ENCODE results near the gene ABI3BP.

ABI3BP gene

DNA sequence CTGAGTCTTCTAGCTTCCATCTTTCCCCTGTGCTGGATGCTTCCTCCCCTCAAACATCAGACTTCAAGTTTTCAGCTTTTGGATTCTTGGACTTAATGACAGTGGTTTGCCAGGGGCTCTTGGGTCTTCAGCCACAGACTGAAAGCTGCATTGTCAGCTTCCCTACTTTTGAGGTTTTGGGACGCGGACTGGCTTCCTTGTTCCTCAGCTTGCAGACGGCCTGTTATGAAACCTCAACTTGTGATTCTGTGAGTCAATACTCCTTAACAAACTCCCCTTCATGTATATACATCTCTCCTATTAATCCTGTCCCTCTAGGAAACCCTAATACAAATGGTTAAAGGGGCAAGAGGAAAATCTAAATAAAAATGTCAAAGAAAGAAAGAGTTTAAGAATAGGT, 100.1 kb downstream of the ABI3BP start:
- Histone ChIP-seq H3K27ac (ENCODE audit: low read depth, low read length) (no peak overlapping the region), H3K79me2 (ENCODE audit: control insufficient read depth, insufficient read depth, low read length, unreplicated experiment) (no peaks in the 10 kb centered on the region), H2AFZ (ENCODE audit: low read length, unreplicated experiment) (no peak overlapping the region), H3K27me3 (ENCODE audit: insufficient read depth, low read length) (no peaks in the 10 kb centered on the region), H3K4me3 (ENCODE audit: low read depth, low read length) (no peak overlapping the region), H3K4me1 (ENCODE audit: control insufficient read depth, insufficient read depth, low read length, unreplicated experiment) (peaks cover 15% of the 10 kb centered on the region), H3K36me3 (ENCODE audit: insufficient read depth, low read length) (peaks cover 4% of the 10 kb centered on the region)

DNA sequence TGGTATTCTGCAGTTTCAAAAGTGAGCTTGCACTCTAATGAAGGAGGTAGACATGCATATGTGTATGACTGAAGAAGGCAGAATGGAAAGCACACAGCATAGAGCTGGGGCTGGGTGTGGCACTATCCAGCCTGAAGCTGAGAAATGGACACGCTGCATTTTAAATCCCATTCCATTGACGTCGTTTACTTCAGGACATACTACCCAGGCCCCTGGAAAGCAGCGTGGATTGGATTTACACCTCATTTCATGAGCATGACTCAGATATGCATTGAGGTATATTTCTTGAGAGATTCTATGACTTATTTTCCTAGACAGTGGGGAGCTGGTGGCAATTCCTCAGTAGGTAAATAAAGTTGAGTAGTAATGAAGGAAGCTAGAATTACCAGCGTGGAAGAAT, 101.4 kb downstream of the ABI3BP start:
- H3K27me3 ChIP-seq (ENCODE audit: insufficient read depth, low read length), result no peaks in the 10 kb centered on the region

DNA sequence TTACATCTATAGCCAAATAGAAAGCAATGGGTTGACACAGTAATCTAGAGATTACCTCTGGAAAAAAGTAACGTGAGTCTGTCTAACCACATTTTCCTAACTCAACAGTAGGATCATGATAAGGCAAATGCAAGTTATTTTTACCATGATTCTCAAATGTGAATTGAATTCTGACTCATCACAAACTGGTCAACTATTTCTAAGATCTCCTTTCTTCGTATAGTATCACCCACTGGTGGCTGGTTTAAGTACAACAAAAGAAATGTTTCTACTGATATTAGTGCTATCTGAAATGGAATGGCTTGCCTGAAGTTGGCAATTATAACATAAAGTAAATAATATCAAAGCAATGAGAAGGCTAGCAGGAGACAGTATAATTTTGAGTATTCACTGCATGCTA, 102.2 kb downstream of the ABI3BP start:
- peaks cover 13% of the 10 kb centered on the region for H3K4me1 ChIP-seq (ENCODE audit: control insufficient read depth, insufficient read depth, low read length, unreplicated experiment)
- H3K79me2 ChIP-seq (ENCODE audit: control insufficient read depth, insufficient read depth, low read length, unreplicated experiment), result no peaks in the 10 kb centered on the region
- no peak overlapping the region for H2AFZ ChIP-seq (ENCODE audit: low read length, unreplicated experiment)
- no peak overlapping the region for H3K4me3 ChIP-seq (ENCODE audit: low read depth, low read length)
- H3K27ac ChIP-seq (ENCODE audit: low read depth, low read length), result no peak overlapping the region
- no peaks in the 10 kb centered on the region for H3K27me3 ChIP-seq (ENCODE audit: insufficient read depth, low read length)
- no peaks in the 10 kb centered on the region for H3K36me3 ChIP-seq (ENCODE audit: insufficient read depth, low read length)

More for the DNA sequence above, 101.4 kb downstream of the ABI3BP start:
- H3K27ac ChIP-seq (ENCODE audit: low read depth, low read length), result no peak overlapping the region
- H2AFZ ChIP-seq (ENCODE audit: low read length, unreplicated experiment), result no peak overlapping the region
- H3K4me3 ChIP-seq (ENCODE audit: low read depth, low read length), result no peak overlapping the region
- H3K79me2 ChIP-seq (ENCODE audit: control insufficient read depth, insufficient read depth, low read length, unreplicated experiment), result no peaks in the 10 kb centered on the region
- H3K4me1 ChIP-seq (ENCODE audit: control insufficient read depth, insufficient read depth, low read length, unreplicated experiment), result peaks cover 13% of the 10 kb centered on the region
- H3K36me3 ChIP-seq (ENCODE audit: insufficient read depth, low read length), result no peaks in the 10 kb centered on the region

DNA sequence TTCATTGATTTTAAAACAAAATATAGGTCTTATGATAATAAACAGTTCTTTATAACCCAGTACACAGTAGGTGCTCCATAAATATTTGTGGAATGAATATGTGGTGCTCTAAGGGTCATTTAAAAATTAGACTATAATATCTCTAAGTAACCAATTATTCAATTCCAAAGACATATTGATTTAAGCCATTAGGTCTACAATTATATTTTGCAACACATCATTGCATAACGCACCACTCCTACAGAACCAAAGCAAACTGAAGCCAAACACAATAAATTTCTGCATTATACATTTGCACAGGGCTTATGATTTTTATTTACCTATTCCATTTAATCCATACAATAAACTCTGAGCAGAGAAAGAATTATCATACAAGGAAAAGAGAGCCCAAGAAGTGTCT, 104.3 kb downstream of the ABI3BP start:
- Histone ChIP-seq H2AFZ (ENCODE audit: low read length, unreplicated experiment) (no peak overlapping the region), H3K79me2 (ENCODE audit: control insufficient read depth, insufficient read depth, low read length, unreplicated experiment) (no peaks in the 10 kb centered on the region), H3K36me3 (ENCODE audit: insufficient read depth, low read length) (no peaks in the 10 kb centered on the region), H3K27me3 (ENCODE audit: insufficient read depth, low read length) (no peaks in the 10 kb centered on the region), H3K27ac (ENCODE audit: low read depth, low read length) (no peak overlapping the region), H3K4me3 (ENCODE audit: low read depth, low read length) (no peak overlapping the region), H3K4me1 (ENCODE audit: control insufficient read depth, insufficient read depth, low read length, unreplicated experiment) (peaks cover 13% of the 10 kb centered on the region)

DNA sequence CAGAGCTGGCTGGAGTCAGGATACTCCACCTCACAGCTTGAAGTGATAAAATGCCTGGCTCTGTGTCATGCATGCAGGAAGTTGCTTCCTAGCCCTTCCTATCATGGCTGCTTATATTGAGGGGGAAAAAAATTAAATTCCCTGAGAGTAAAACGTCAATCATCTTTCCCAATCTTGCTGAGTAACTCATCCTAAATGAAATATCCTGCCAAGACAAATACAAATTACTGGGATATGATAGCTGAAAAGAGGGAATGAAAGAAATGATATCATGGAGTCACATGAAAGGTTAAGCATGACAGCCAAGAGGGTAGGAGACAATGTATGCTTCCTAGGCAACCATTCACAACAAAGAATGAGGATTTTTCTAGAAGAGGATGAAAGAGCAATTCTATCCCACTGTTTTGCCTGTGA, 110.6 kb downstream of the ABI3BP start:
- Histone ChIP-seq H3K4me3 (ENCODE audit: low read depth, low read length) (no peak overlapping the region), H2AFZ (ENCODE audit: low read length, unreplicated experiment) (peak overlapping the region; percentile 39), H3K79me2 (ENCODE audit: control insufficient read depth, insufficient read depth, low read length, unreplicated experiment) (no peaks in the 10 kb centered on the region), H3K36me3 (ENCODE audit: insufficient read depth, low read length) (no peaks in the 10 kb centered on the region), H3K27ac (ENCODE audit: low read depth, low read length) (peak overlapping the region; percentile 78), H3K27me3 (ENCODE audit: insufficient read depth, low read length) (no peaks in the 10 kb centered on the region), H3K4me1 (ENCODE audit: control insufficient read depth, insufficient read depth, low read length, unreplicated experiment) (peaks cover 28% of the 10 kb centered on the region)

DNA sequence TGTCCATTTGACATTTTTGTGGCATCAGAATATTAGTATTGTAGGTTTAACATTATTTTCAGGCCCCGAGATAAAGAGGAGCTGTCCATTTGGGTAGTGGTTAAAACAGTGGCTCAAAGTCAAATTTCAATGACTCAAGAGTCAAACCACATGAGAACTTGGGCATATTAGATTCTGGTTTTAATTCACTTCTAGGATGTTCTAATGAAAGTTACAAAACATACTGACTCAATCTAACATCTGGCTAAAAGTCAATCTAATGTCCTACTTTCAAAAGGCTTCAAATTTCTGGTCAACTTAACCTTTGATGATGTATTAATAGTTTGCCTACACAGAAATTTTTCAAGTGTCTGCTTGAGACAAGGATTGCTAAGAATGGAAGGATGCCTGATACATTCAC, 112.4 kb downstream of the ABI3BP start:
- peaks cover 33% of the 10 kb centered on the region for H3K4me1 ChIP-seq (ENCODE audit: control insufficient read depth, insufficient read depth, low read length, unreplicated experiment)
- no peak overlapping the region for H3K4me3 ChIP-seq (ENCODE audit: low read depth, low read length)
- H3K27ac ChIP-seq (ENCODE audit: low read depth, low read length), result 0 out of 2 replicates have a peak overlapping the region, but pooled peaks have one; percentile 27
- no peaks in the 10 kb centered on the region for H3K27me3 ChIP-seq (ENCODE audit: insufficient read depth, low read length)
- H2AFZ ChIP-seq (ENCODE audit: low read length, unreplicated experiment), result no peak overlapping the region
- no peaks in the 10 kb centered on the region for H3K79me2 ChIP-seq (ENCODE audit: control insufficient read depth, insufficient read depth, low read length, unreplicated experiment)
- H3K36me3 ChIP-seq (ENCODE audit: insufficient read depth, low read length), result no peaks in the 10 kb centered on the region

DNA sequence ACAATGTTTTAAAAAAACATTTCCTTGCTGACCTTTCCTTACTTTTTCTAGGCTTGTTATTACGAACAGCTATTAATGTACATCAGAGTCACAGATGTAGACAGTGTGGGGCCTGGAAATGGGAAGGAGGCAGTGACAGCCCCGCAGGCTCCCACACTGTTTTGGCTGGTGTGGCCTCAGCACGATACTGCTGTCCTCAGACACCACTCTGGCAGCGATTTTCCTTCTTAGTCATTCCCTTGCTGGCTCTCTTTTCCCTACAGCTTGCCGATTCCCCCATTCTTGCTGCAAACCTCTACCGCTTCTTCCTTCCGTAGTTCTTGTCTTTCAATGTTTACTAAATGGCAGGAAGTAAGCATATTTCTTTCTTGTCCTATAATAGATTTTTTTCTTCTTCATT, 113.1 kb downstream of the ABI3BP start:
- Histone ChIP-seq H3K79me2 (ENCODE audit: control insufficient read depth, insufficient read depth, low read length, unreplicated experiment) (no peaks in the 10 kb centered on the region), H3K27ac (ENCODE audit: low read depth, low read length) (no peak overlapping the region), H3K4me3 (ENCODE audit: low read depth, low read length) (no peak overlapping the region), H3K27me3 (ENCODE audit: insufficient read depth, low read length) (no peaks in the 10 kb centered on the region), H2AFZ (ENCODE audit: low read length, unreplicated experiment) (no peak overlapping the region), H3K36me3 (ENCODE audit: insufficient read depth, low read length) (no peaks in the 10 kb centered on the region), H3K4me1 (ENCODE audit: control insufficient read depth, insufficient read depth, low read length, unreplicated experiment) (peaks cover 41% of the 10 kb centered on the region)

DNA sequence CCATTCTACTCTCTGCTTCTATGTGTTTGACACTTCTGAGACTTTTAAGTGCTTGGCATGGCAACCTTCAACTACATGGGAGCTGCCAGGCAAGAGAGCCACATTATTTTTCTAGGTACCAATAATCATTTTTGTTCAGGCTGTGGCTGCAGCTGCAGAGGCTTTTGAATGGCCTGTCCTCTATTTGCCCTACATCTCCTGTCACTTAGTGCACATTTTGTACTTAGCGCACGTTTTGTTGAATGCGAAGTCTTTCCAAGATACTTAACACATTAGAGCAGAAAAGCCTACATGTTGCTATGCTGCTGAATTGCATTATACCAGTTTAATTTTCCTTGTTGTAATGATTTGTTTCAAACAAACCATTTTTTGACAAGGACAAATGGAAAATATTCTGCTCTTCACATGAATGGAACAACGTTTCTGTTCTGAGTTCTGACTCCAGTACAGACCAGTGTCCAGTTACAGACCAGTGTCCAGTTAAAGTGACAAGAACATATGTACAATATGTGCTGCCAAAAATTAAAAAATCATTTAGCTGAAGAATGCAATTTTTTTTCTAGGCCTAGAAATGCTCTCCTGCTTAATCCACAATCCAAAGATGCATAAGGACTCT, 113.9 kb downstream of the ABI3BP start:
- Histone ChIP-seq H3K27ac (ENCODE audit: low read depth, low read length) (no peak overlapping the region), H3K27me3 (ENCODE audit: insufficient read depth, low read length) (no peaks in the 10 kb centered on the region), H3K4me1 (ENCODE audit: control insufficient read depth, insufficient read depth, low read length, unreplicated experiment) (peaks cover 41% of the 10 kb centered on the region), H3K36me3 (ENCODE audit: insufficient read depth, low read length) (no peaks in the 10 kb centered on the region), H3K4me3 (ENCODE audit: low read depth, low read length) (no peak overlapping the region), H2AFZ (ENCODE audit: low read length, unreplicated experiment) (no peak overlapping the region), H3K79me2 (ENCODE audit: control insufficient read depth, insufficient read depth, low read length, unreplicated experiment) (no peaks in the 10 kb centered on the region)

DNA sequence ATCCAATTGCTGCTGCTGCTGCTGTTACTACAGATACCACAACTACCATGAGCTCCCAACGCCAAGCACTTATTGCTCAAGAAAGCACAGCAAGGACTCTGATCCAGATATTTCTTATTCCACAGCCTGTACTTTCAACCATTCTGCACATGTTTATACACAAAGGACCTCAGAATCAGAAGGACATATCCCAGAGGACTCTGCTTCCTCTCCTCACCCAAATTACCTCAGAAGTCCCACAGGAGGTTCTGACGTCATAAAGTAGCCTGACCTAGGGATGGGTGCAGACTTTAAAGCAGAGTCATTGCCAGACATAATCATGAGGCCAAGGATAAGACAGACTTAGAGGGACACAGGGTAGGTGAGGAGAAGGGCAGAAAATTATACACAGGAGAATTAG, 115.9 kb downstream of the ABI3BP start:
- H3K4me3 ChIP-seq (ENCODE audit: low read depth, low read length), result no peak overlapping the region
- H3K27ac ChIP-seq (ENCODE audit: low read depth, low read length), result no peak overlapping the region
- peaks cover 32% of the 10 kb centered on the region for H3K4me1 ChIP-seq (ENCODE audit: control insufficient read depth, insufficient read depth, low read length, unreplicated experiment)
- no peak overlapping the region for H2AFZ ChIP-seq (ENCODE audit: low read length, unreplicated experiment)
- H3K27me3 ChIP-seq (ENCODE audit: insufficient read depth, low read length), result no peaks in the 10 kb centered on the region
- H3K36me3 ChIP-seq (ENCODE audit: insufficient read depth, low read length), result no peaks in the 10 kb centered on the region
- H3K79me2 ChIP-seq (ENCODE audit: control insufficient read depth, insufficient read depth, low read length, unreplicated experiment), result no peaks in the 10 kb centered on the region

DNA sequence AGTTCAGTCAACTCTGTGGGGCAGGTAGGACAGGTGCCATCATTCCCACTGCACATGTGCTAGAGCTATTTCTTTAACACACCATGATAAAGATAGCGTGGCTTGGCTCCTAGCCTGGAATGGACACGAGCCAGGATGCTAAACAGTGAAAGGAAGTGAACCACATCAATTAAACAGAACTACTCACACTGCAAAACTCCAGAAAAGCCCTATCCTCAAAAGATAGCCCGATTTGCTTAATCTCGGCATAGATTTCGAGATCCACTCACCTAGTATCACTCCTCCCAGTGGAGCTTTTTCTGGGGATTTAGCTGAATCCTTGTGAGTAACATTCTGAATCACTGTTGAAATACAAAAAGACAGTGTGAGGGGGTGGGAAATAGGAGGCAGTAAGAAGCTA, 118.0 kb downstream of the ABI3BP start:
- peak overlapping the region; percentile 55 for H2AFZ ChIP-seq (ENCODE audit: low read length, unreplicated experiment)

DNA sequence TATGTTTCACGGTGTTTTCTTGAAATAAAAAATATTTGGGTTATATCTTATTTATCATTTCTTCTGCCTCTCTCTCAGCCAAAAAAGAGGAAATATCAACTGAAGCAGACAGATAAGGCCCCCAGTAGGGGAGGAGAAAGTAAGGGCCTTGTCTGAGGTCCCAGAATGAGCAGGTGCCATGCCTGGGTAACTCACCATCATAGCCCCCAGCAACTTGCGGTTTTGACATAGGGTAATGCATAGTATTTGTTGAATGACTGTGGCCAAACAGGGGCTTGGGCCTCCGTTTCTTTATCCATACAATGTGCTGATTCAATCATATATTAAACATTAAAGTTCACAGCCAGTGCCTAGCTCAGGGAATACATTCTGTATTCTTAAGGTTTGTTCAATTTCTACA, 119.6 kb downstream of the ABI3BP start:
- peaks cover 30% of the 10 kb centered on the region for H3K4me1 ChIP-seq (ENCODE audit: control insufficient read depth, insufficient read depth, low read length, unreplicated experiment)
- H3K36me3 ChIP-seq (ENCODE audit: insufficient read depth, low read length), result no peaks in the 10 kb centered on the region
- no peaks in the 10 kb centered on the region for H3K27me3 ChIP-seq (ENCODE audit: insufficient read depth, low read length)
- H3K27ac ChIP-seq (ENCODE audit: low read depth, low read length), result no peak overlapping the region
- H2AFZ ChIP-seq (ENCODE audit: low read length, unreplicated experiment), result no peak overlapping the region
- no peak overlapping the region for H3K4me3 ChIP-seq (ENCODE audit: low read depth, low read length)
- H3K79me2 ChIP-seq (ENCODE audit: control insufficient read depth, insufficient read depth, low read length, unreplicated experiment), result no peaks in the 10 kb centered on the region

More for the DNA sequence above, 118.0 kb downstream of the ABI3BP start:
- no peaks in the 10 kb centered on the region for H3K36me3 ChIP-seq (ENCODE audit: insufficient read depth, low read length)
- H3K27ac ChIP-seq (ENCODE audit: low read depth, low read length), result peak overlapping the region; percentile 64
- no peaks in the 10 kb centered on the region for H3K27me3 ChIP-seq (ENCODE audit: insufficient read depth, low read length)
- peaks cover 20% of the 10 kb centered on the region for H3K4me1 ChIP-seq (ENCODE audit: control insufficient read depth, insufficient read depth, low read length, unreplicated experiment)
- no peaks in the 10 kb centered on the region for H3K79me2 ChIP-seq (ENCODE audit: control insufficient read depth, insufficient read depth, low read length, unreplicated experiment)
- peak overlapping the region; percentile 0; the same call in 1 of the 2 replicates for H3K4me3 ChIP-seq (ENCODE audit: low read depth, low read length)
